IMR-90 (cell line): ENCODE results near the gene TMEM212. TPM values are rescaled to one million over a fixed set of nuclear protein-coding genes. Genes with fewer than 3 reads are reported as not detected.

ENCODE experiments used
- ATAC-seq: fragments of 200-7000 bp; cut with Tn5 transposase; 2 replicates; pipeline ENCODE4 v1.9.1; 2020; ENCODE audit warnings: low read depth, mild to moderate bottlenecking, moderate library complexity
- BruUV-seq: library from RNA; stranded (reverse); fragments of 400-500 nt; replicated peaks from 2 replicates; lab custom pipeline; 2021; lab: Mats Ljungman, UMichigan
- CTCF ChIA-PET: fragments of 300-600 bp; formaldehyde crosslinking; extraction: SDS; loops from one replicate; lab custom pipeline; 2021; ENCODE audit warnings: antibody characterized with exemption; lab: Yijun Ruan, JAX
- POLR2A ChIA-PET: fragments of 300-600 bp; sonication (Branson Sonifier 250); formaldehyde crosslinking; loops from one replicate; lab custom pipeline; 2022; ENCODE audit warnings: antibody characterized with exemption; ENCODE audit not compliant: unreplicated experiment; lab: Charles Lee
- DNase-seq: peaks from one replicate; pipeline ENCODE4 v3.0.0; 2013
- H2AFZ ChIP-seq: replicated peaks from 2 replicates; pipeline ENCODE3; 2013; ENCODE audit warnings: low read length, mild to moderate bottlenecking; ENCODE audit not compliant: poor library complexity
- H2AK5ac ChIP-seq: 2 replicates; pipeline ENCODE4 v1.6.1; 2013; ENCODE audit warnings: low read depth, low read length, inconsistent platforms
- H2AK9ac ChIP-seq: replicated peaks from 2 replicates; pipeline ENCODE3; 2013; ENCODE audit warnings: mild to moderate bottlenecking, low read depth, low read length, moderate library complexity; ENCODE audit not compliant: poor library complexity
- H2BK120ac ChIP-seq: 2 replicates; pipeline ENCODE4 v1.6.1; 2013; ENCODE audit warnings: low read depth, low read length, inconsistent platforms
- H2BK15ac ChIP-seq: 3 replicates; pipeline ENCODE4 v1.6.1; 2013; ENCODE audit warnings: low read depth, low read length, inconsistent platforms
- H2BK20ac ChIP-seq: 2 replicates; pipeline ENCODE4 v1.6.1; 2013; ENCODE audit warnings: low read depth, mild to moderate bottlenecking, inconsistent platforms, low read length, moderate library complexity
- H2BK5ac ChIP-seq: 2 replicates; pipeline ENCODE4 v1.6.1; 2013; ENCODE audit warnings: mild to moderate bottlenecking, low read depth, low read length, inconsistent platforms; ENCODE audit not compliant: poor library complexity, severe bottlenecking
- H3K14ac ChIP-seq: replicated peaks from 2 replicates; pipeline ENCODE4 v1.6.1; 2013; ENCODE audit warnings: low read depth, low read length, inconsistent platforms
- H3K18ac ChIP-seq: 2 replicates; pipeline ENCODE4 v1.6.1; 2013; ENCODE audit warnings: low read depth, low read length, control low read depth
- H3K23ac ChIP-seq: 2 replicates; pipeline ENCODE4 v1.6.1; 2013; ENCODE audit warnings: low read depth, low read length, inconsistent platforms
- H3K27ac ChIP-seq: 2 replicates; pipeline ENCODE4 v1.5.1; 2013; ENCODE audit warnings: mild to moderate bottlenecking, control low read depth, low read length; ENCODE audit not compliant: insufficient read depth
- H3K27me3 ChIP-seq: 2 replicates; pipeline ENCODE4 v1.6.1; 2013; ENCODE audit warnings: low read length; ENCODE audit not compliant: control insufficient read depth, insufficient read depth
- H3K36me3 ChIP-seq: 2 replicates; pipeline ENCODE4 v1.6.1; 2013; ENCODE audit warnings: low read length, mixed read lengths; ENCODE audit not compliant: control insufficient read depth, insufficient read depth
- H3K4ac ChIP-seq: 2 replicates; pipeline ENCODE4 v1.6.1; 2013; ENCODE audit warnings: low read depth, low read length, inconsistent platforms
- H3K4me1 ChIP-seq: 2 replicates; pipeline ENCODE4 v1.6.1; 2013; ENCODE audit warnings: low read length, mixed read lengths; ENCODE audit not compliant: control insufficient read depth, insufficient read depth
- H3K4me2 ChIP-seq: 2 replicates; pipeline ENCODE4 v1.6.1; 2013; ENCODE audit warnings: low read depth, mild to moderate bottlenecking, control low read depth, low read length, moderate library complexity
- H3K4me3 ChIP-seq: 2 replicates; pipeline ENCODE4 v1.5.1; 2013; ENCODE audit warnings: low read depth, mild to moderate bottlenecking, control low read depth, low read length, moderate library complexity; ENCODE audit not compliant: insufficient read depth
- H3K56ac ChIP-seq: 2 replicates; pipeline ENCODE4 v1.6.1; 2013; ENCODE audit warnings: low read length, inconsistent platforms; ENCODE audit not compliant: insufficient read depth; ENCODE audit errors: extremely low read depth
- H3K79me1 ChIP-seq, 2 experiments: 2 replicates each; pipeline ENCODE4 v1.6.1; 2013; ENCODE audit warnings: low read length in 2 of 2, inconsistent platforms in 1 of 2, low read depth in 1 of 2
- H3K9ac ChIP-seq: 2 replicates; pipeline ENCODE4 v1.6.1; 2013; ENCODE audit warnings: low read depth, low read length, control low read depth
- H3K9me1 ChIP-seq: 2 replicates; pipeline ENCODE4 v1.6.1; 2013; ENCODE audit warnings: low read length, inconsistent platforms; ENCODE audit not compliant: insufficient read depth
- H3K9me3 ChIP-seq: 2 replicates; pipeline ENCODE4 v1.6.1; 2013; ENCODE audit warnings: low read length; ENCODE audit not compliant: control insufficient read depth, insufficient read depth
- H4K20me1 ChIP-seq: 2 replicates; pipeline ENCODE4 v1.6.1; 2013; ENCODE audit warnings: low read length, inconsistent platforms; ENCODE audit not compliant: insufficient read depth
- H4K5ac ChIP-seq: 2 replicates; pipeline ENCODE4 v1.6.1; 2013; ENCODE audit warnings: mild to moderate bottlenecking, low read depth, low read length, control low read depth
- H4K8ac ChIP-seq, 2 experiments: 2 replicates each; pipeline ENCODE4 v1.6.1; 2013; ENCODE audit warnings: low read depth in 2 of 2, low read length in 2 of 2, control low read depth in 1 of 2, inconsistent platforms in 1 of 2
- H4K91ac ChIP-seq: 2 replicates; pipeline ENCODE4 v1.6.1; 2013; ENCODE audit warnings: low read depth, low read length, inconsistent platforms; ENCODE audit not compliant: insufficient read depth
- CEBPB ChIP-seq: IDR thresholded peaks from 2 replicates; pipeline ENCODE4 v1.6.1; 2012; ENCODE audit warnings: low read depth, low read length, improper control_type of control experiment
- CHD1 ChIP-seq: IDR thresholded peaks from 2 replicates; pipeline ENCODE4 v1.6.1; 2012; ENCODE audit warnings: low read depth, low read length, improper control_type of control experiment
- FOS ChIP-seq: fragments of 150-350 bp; IDR thresholded peaks from 2 replicates; pipeline ENCODE4 v1.6.1; 2016; ENCODE audit warnings: low read depth, low read length
- MAFK ChIP-seq: IDR thresholded peaks from 2 replicates; pipeline ENCODE4 v1.6.1; 2012; ENCODE audit warnings: low read depth, low read length, improper control_type of control experiment
- MAZ ChIP-seq: IDR thresholded peaks from 2 replicates; pipeline ENCODE4 v1.6.1; 2012; ENCODE audit warnings: low read depth, mild to moderate bottlenecking, low read length, improper control_type of control experiment, moderate library complexity, borderline replicate concordance
- MXI1 ChIP-seq: IDR thresholded peaks from 2 replicates; pipeline ENCODE4 v1.6.1; 2012; ENCODE audit warnings: low read depth, mild to moderate bottlenecking, low read length, moderate library complexity, borderline replicate concordance
- NFE2L2 ChIP-seq: fragments of 150-350 bp; IDR thresholded peaks from 2 replicates; pipeline ENCODE4 v1.6.1; 2016; ENCODE audit warnings: low read depth, mild to moderate bottlenecking, low read length
- POLR2A ChIP-seq: IDR thresholded peaks from 2 replicates; pipeline ENCODE4 v1.6.1; 2012; ENCODE audit warnings: mild to moderate bottlenecking, low read depth, low read length
- RAD21 ChIP-seq: IDR thresholded peaks from 2 replicates; pipeline ENCODE4 v1.6.1; 2012; ENCODE audit warnings: low read length, improper control_type of control experiment
- RCOR1 ChIP-seq: IDR thresholded peaks from 2 replicates; pipeline ENCODE4 v1.6.1; 2012; ENCODE audit warnings: mild to moderate bottlenecking, low read length, improper control_type of control experiment; ENCODE audit not compliant: insufficient replicate concordance
- RFX5 ChIP-seq: IDR thresholded peaks from 2 replicates; pipeline ENCODE4 v1.8.0; 2012; ENCODE audit warnings: low read depth, mild to moderate bottlenecking, low read length, moderate library complexity
- SMC3 ChIP-seq: fragments of 150-350 bp; IDR thresholded peaks from 2 replicates; pipeline ENCODE4 v1.6.1; 2016; ENCODE audit warnings: low read depth, mild to moderate bottlenecking, antibody characterized with exemption, low read length, moderate library complexity
- WGBS, 2 experiments: methylation state at CpG; one replicate each; pipeline versions ENCODE4 v1.1.5 to v1.1.7; 2013; ENCODE audit warnings: missing lambda C conversion rate in 2 of 2; ENCODE audit not compliant: insufficient read length in 1 of 2; ENCODE audit errors: extremely low coverage in 2 of 2; 5-methylcytosine and 5-hydroxymethylcytosine counted together
- dilution Hi-C: fragments of 300-500 bp; cut with HindIII; formaldehyde crosslinking; loops from one replicate; pipeline ENCODE4 v1.14.3; 2018; ENCODE audit warnings: low sequenced_read_pairs; ENCODE audit not compliant: unreplicated experiment
- in situ Hi-C: fragments of 300-500 bp; cut with MboI; formaldehyde crosslinking; loops from 3 replicates; pipeline ENCODE4 v1.14.3; 2019; ENCODE audit warnings: low sequenced_read_pairs, inconsistent platforms, mixed read lengths
- intact Hi-C: fragments of 100-400 bp; cut with micrococcal nuclease; formaldehyde crosslinking; loops from 2 replicates; pipeline ENCODE4 v1.10.0; 2022
- polyA plus RNA-seq, 3 experiments: library from polyadenylated mRNA; depleted of rRNA; stranded (reverse); fragments of >200 nt; gene quantifications; 2 replicates each; pipeline ENCODE4 v1.2.3, GENCODE V29; 2012; ENCODE audit warnings: low replicate concordance in 1 of 3
- total RNA-seq: library from RNA; depleted of rRNA; stranded (reverse); fragments of >200 nt; gene quantifications from 2 replicates; pipeline ENCODE4 v1.2.3, GENCODE V29; 2012
- TF ChIP-seq, protein P1 (sequence below): fragments of 150-350 bp; IDR thresholded peaks from 2 replicates; pipeline ENCODE4 v1.6.1; 2017; ENCODE audit warnings: mild to moderate bottlenecking, antibody characterized with exemption, low read length, low read depth
- TF ChIP-seq, protein P2 (sequence below): fragments of 150-350 bp; IDR thresholded peaks from 2 replicates; pipeline ENCODE4 v1.6.1; 2016; ENCODE audit warnings: low read depth, mild to moderate bottlenecking, low read length, moderate library complexity, borderline replicate concordance
- TF ChIP-seq, protein P3 (sequence below): conservative IDR thresholded peaks from 2 replicates; pipeline ENCODE4 v1.5.1; 2012; ENCODE audit warnings: mild to moderate bottlenecking, low read depth, low read length, improper control_type of control experiment

The TMEM212 gene
- total and polyA plus RNA-seq, 2 of the 4 experiments (the other 2 are of a cell fraction), result not detected

DNA sequence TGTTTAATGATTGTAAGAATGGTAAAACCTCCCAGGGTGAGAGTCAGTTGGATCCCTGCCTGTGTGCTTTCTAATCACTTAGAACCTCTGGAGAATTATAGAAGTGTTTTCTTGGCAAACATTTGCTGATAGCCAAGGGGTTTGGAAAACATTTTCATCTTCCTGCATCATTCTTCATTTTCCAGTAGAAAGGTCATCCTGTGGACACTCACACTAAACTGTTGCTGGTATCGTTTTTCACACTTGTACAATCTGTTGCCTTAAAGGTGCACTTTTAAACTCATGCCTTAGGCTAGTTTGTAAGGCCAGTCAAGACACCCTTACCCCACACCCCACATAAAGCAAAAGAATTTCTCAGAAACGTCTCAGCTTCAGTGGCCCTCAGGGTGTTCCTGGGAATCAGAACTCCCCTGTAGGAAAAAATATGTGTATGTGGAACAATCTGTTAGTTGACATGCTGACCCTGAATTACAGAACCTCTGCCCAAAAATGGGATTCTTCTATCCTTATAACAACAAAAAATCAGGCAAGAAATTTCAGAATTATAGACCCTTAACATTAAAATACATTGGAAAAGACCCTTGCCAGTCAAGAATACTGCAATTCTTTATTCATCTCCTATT, 27.1 kb upstream of the TMEM212 start:
- H3K4me3 ChIP-seq, result no peak overlapping the region
- H2AK9ac ChIP-seq, result no peak overlapping the region
- intact Hi-C loops (no loop called here), in situ Hi-C loops (no loop called here), dilution Hi-C loops (no loop called here)
- H3K27ac ChIP-seq, result no peak overlapping the region
- no peak overlapping the region for H4K91ac ChIP-seq
- no peak overlapping the region; the same call in 1 of the 2 replicates for H3K4ac ChIP-seq
- H2AFZ ChIP-seq, result no peak overlapping the region
- H4K20me1 ChIP-seq, result no peaks in the 10 kb centered on the region
- H2BK5ac ChIP-seq, result no peak overlapping the region
- no TSS peak for BruUV-seq
- no peaks in the 10 kb centered on the region for H3K9me3 ChIP-seq
- H3K36me3 ChIP-seq, result no peaks in the 10 kb centered on the region
- H3K4me1 ChIP-seq, result peaks cover 4% of the 10 kb centered on the region
- 33% methylated on average over 1 of the region's 2 CpGs; no CpG with 5 or more reads in 1 of the 2 experiments for WGBS, 2 experiments
- no peaks in the 10 kb centered on the region for H3K79me1 ChIP-seq
- no peak overlapping the region for H3K4me2 ChIP-seq
- no peak overlapping the region for H2BK20ac ChIP-seq
- TF ChIP-seq MXI1, result no peak
- no peak for TF ChIP-seq RAD21
- TF ChIP-seq MAFK, result no peak
- TF ChIP-seq RCOR1, result no peak
- no peak for TF ChIP-seq FOS
- TF ChIP-seq POLR2A, result no peak
- no peak for TF ChIP-seq CHD1
- TF ChIP-seq SMC3, result no peak
- TF ChIP-seq MAZ, result no peak
- TF ChIP-seq NFE2L2, result no peak
- TF ChIP-seq, protein P1, sequence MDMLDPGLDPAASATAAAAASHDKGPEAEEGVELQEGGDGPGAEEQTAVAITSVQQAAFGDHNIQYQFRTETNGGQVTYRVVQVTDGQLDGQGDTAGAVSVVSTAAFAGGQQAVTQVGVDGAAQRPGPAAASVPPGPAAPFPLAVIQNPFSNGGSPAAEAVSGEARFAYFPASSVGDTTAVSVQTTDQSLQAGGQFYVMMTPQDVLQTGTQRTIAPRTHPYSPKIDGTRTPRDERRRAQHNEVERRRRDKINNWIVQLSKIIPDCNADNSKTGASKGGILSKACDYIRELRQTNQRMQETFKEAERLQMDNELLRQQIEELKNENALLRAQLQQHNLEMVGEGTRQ, result no peak
- TF ChIP-seq, protein P2, sequence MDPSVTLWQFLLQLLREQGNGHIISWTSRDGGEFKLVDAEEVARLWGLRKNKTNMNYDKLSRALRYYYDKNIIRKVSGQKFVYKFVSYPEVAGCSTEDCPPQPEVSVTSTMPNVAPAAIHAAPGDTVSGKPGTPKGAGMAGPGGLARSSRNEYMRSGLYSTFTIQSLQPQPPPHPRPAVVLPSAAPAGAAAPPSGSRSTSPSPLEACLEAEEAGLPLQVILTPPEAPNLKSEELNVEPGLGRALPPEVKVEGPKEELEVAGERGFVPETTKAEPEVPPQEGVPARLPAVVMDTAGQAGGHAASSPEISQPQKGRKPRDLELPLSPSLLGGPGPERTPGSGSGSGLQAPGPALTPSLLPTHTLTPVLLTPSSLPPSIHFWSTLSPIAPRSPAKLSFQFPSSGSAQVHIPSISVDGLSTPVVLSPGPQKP, result no peak
- TF ChIP-seq CEBPB, result no peak
- TF ChIP-seq, protein P3, sequence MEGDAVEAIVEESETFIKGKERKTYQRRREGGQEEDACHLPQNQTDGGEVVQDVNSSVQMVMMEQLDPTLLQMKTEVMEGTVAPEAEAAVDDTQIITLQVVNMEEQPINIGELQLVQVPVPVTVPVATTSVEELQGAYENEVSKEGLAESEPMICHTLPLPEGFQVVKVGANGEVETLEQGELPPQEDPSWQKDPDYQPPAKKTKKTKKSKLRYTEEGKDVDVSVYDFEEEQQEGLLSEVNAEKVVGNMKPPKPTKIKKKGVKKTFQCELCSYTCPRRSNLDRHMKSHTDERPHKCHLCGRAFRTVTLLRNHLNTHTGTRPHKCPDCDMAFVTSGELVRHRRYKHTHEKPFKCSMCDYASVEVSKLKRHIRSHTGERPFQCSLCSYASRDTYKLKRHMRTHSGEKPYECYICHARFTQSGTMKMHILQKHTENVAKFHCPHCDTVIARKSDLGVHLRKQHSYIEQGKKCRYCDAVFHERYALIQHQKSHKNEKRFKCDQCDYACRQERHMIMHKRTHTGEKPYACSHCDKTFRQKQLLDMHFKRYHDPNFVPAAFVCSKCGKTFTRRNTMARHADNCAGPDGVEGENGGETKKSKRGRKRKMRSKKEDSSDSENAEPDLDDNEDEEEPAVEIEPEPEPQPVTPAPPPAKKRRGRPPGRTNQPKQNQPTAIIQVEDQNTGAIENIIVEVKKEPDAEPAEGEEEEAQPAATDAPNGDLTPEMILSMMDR, result no peak
- no peak for TF ChIP-seq RFX5
- ChIA-PET POLR2A (no interaction called here), CTCF (no interaction called here)
- no peak overlapping the region for H3K23ac ChIP-seq
- no peak overlapping the region for H4K8ac ChIP-seq
- H3K18ac ChIP-seq, result peak overlapping the region; percentile 5; the same call in 1 of the 2 replicates
- H3K14ac ChIP-seq, result no peak overlapping the region
- H4K5ac ChIP-seq, result peak overlapping the region; percentile 54; the same call in 1 of the 2 replicates
- H3K27me3 ChIP-seq, result no peaks in the 10 kb centered on the region
- peak overlapping the region; percentile 79; the same call in 1 of the 2 replicates for H2AK5ac ChIP-seq
- no peaks in the 10 kb centered on the region for H3K9me1 ChIP-seq
- H2BK15ac ChIP-seq, result peak overlapping the region; percentile 55; the same call in 1 of the 3 replicates
- DNase-seq (no peak), ATAC-seq (no peak)
- H3K56ac ChIP-seq, result no peak overlapping the region
- no peak overlapping the region for H3K9ac ChIP-seq
- H2BK120ac ChIP-seq, result no peak overlapping the region
